Upper lobe of left lung (tissue), 4 donors: Measurements from ENCODE around the gene METTL15.

Experiments used
- CTCF ChIP-seq, 6 experiments: fragments of 450-650 bp in 4 of 6; fragments of 200-600 bp in 2 of 6; sonication (generic) in 2 of 6; IDR thresholded peaks; one replicate each; pipeline ENCODE4 v1.5.1; 2016 to 2019; ENCODE audit warnings: antibody characterized with exemption in 6 of 6
- POLR2AphosphoS5 ChIP-seq, 2 donors: sonication (generic); formaldehyde crosslinking; IDR thresholded peaks; one replicate each; pipeline ENCODE4 v1.5.1; 2017; ENCODE audit warnings: antibody characterized with exemption in 2 of 2

- TF ChIP-seq CTCF (IDR thresholded peaks at IDR 0.05) = no peak
- TF ChIP-seq POLR2AphosphoS5 (IDR thresholded peaks at IDR 0.05) = no peak
Observed at GRCh38 chr11:28232649-28233048, 124.5 kb downstream of the METTL15 start.
